RPMI8226 (cell line): ENCODE measurements around the gene C9orf57.
"Not testable (repeated sequence)": the region's sequence is repeated elsewhere in the genome, so short reads cannot be mapped to it uniquely, and the experiment has no call there.

Experiments used
- DNase-seq: peaks from one replicate; pipeline ENCODE4 v3.0.0-alpha.2; 2015

The C9orf57 gene

GRCh38 chr9:72060513-72060912, at the start of gene C9orf57:
Gene C9orf57, minus strand, starts transcription at chr9:72060613. Its CDS starts 1,282 bp downstream, at chr9:72059331.
- DNase-seq, result no peak

DNA sequence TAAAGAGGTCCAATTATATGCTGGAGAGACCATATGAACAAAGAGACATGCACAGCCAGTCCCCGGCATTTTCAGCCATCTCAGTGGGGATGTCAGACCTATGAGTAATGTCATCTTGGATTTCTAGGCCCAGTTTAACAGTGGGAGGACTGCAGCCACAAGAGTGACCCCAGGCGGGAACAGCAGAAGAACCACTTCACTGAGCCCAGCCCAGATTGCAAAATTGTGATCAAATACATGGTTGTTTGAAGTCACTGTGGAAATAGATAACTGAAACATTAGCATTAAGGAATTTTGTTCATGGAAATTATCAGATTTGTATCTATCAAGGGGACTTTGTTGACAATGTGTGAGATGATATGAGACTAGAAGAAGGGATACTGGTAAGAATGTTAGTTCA, 42.1 kb upstream of the C9orf57 start:
- DNase-seq, result no peak

DNA sequence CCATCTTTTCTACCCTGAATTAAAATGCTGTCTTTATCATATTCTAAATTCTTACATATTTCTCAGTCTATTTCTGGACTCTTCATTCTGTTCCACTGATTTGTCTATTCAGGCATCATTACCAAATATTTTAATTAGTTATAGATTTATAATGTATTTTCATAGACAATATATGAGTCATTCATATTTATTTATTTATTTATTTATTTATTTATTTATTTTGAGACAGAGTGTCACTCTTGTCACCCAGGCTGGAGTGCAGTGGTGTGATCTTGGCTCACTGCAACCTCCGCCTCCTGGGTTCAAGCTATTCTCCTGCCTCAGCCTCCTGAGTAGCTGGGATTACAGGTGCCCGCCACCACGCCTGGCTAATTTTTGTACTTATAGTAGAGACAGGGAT, 35.1 kb upstream of the C9orf57 start:
- not testable (repeated sequence) for DNase-seq

- no peak for DNase-seq
Observed at GRCh38 chr9:72092820-72093219, 32.4 kb upstream of the C9orf57 start.

DNA sequence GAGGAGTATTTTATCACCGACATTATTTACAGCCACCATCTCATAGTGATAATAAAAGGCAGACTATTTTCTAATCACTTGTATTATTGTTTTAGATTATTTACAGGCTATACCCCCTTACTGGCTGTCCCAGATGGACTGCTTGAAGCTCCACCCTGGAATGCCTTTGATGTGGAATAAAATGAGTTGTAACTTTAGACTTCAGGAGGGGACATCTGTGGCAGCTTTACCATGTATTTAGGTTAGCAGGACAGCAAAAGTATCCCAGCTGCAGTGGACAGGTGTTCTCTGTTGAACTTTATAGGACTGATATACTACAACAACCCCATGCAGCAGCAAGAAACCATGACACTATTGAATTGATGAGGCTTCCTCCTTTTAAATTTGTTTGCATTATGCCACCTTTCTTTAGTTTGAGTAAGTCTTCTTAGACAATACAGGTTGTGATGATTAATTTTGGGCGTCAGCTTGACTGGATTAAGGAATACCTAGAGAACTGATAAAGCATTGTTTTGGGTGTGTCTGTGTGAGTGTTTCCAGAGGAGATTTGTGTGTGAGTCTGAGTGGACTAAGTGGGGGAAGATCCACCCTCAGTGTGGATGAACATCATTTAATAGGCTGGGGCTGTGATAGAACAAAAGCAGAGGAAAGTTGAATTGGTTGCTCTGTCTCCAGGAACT, 29.2 kb upstream of the C9orf57 start:
- no peak for DNase-seq

DNA sequence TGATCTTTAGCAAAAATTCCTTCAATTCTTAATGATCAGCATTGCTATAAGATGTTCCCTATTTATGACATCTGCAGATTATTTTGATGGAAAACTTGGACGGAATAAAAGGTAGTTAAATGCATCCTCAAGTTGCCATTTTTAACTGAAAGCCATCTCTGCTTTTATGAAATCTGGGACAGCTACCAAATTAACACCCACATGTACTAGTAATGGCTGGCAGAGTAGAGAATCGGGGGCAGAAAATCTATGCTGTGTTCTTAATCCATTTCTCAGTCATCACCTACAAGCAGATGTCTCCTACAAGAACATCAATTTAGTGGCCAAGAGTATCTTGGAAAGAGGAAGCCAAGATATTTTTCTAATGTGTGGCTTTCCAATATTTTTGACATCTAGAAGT, 22.1 kb upstream of the C9orf57 start:
- DNase-seq, result no peak

DNA sequence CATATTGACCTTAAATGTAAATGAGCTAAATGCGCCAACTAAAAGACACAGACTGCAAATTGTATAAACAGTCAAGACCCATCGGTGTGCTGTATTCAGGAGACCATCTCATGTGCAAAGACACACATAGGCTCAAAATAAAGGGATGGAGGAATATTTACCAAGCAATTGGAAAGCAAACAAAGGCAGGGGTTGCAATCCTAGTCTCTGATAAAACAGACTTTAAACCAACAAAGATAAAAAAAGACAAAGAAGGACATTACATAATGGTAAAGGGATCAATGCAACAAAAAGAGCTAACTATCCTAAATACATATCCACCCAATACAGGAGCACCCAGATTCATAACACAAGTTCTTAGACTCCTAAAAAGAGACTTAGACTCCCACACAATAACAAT, 14.3 kb upstream of the C9orf57 start:
- DNase-seq, result not testable (repeated sequence)

- no peak for DNase-seq
Observed at GRCh38 chr9:72065076-72065475, 4.7 kb upstream of the C9orf57 start.

- DNase-seq, result no peak
Observed at GRCh38 chr9:72052122-72052521, 8.3 kb downstream of the C9orf57 start.

DNA sequence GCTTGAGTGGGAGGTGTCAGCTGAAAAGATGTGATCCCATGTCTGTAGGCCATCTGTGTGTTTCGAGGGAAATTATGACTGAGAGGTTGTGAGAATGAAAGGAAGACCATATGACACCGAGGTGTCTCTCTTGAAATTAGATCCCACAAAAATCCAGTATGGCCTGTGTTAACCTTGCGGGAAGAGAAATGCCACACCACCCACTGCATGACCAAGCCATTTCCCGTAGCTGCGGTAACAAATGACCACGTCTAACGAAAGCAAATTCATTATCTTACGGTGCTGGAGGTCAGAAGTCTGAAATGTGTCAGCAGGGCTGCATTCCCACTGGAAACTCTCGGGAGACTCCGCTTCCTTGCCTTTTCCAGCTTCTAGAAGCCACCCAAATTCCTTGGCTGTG, 11.6 kb downstream of the C9orf57 start:
- no peak for DNase-seq

- peak; percentile 10 for DNase-seq
Observed at GRCh38 chr9:72046630-72047456, 13.6 kb downstream of the C9orf57 start.

- no peak for DNase-seq
Observed at GRCh38 chr9:72044095-72044494, 16.3 kb downstream of the C9orf57 start.

DNA sequence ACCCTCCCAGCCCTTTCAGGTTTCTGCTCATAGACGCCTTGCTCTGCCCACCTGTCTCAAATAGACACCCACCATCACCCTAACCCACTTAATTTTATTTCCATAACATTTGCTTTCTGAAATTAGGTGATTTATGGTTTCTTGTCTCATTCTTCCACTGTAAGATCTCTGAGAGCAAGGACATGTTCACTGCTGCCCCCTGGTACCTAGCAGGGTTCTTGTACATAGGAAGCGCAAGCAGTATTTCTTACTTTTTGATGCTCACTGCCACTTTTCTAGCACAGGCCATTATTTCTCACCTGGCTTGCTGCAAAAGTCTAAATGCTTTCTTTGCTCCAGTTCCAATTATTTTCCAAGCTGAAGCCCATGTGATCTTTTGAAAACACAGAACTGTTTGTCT, 16.8 kb downstream of the C9orf57 start:
- DNase-seq, result no peak

DNA sequence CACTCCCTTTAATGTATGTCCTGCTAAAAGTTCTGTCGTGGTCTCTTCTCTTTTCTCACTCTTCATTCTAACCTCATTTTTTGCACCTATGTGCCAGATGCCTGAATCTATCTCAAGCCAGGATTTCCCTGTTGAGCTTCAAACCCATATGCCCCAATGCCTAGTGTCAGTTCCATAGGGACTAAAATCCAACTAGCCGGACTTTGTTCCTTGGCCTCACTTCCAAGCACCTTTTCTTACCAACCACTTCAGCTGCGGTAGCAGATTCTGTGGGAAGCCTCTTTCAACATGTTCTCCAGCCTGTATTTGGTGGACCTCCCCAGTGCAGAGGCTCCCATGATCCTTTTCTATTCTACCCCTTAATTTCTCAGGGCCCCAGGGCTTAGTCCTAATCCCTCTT, 17.5 kb downstream of the C9orf57 start:
- no peak for DNase-seq

DNA sequence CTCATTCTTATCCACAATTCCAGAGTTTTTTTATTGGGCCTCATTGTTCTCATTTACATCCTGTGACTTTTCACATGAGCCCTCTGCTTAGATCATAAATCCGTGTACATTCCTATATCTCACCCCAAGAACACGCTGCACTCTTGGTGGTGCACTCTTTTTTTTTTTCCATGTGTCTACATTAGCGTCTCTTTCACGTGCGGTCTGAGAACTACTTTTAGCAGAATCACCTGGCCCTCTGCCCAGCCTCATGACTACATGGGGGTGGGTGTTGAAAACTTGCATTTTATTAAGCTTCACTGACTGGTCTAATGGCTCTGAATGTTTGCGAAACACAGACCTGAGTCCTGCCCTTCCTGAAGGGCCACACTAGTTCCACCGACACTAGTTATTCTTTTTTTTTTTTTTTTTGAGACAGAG, 18.6 kb downstream of the C9orf57 start:
- DNase-seq, result peak; percentile 71

DNA sequence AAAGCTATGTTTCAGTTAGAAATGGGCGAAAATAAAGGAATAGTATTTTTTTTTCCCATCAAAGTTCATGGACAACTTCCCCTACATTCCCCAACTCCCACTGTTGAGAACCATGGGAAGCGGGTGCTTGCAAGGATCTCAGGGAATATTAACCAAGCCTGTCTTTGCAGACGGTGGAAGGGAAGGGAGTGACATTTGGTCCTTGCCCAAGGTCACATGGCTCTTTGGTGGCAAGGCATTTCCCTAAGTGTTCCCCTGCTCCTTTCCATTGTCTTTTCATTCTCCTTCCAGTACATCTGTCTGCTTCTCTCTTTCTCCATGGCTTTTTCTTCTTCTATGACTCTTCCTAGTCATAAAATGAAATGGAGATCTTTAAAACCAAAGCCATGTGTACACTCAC, 19.0 kb downstream of the C9orf57 start:
- no peak for DNase-seq

- DNase-seq, result no peak
Observed at GRCh38 chr9:72039532-72039931, 20.9 kb downstream of the C9orf57 start.

DNA sequence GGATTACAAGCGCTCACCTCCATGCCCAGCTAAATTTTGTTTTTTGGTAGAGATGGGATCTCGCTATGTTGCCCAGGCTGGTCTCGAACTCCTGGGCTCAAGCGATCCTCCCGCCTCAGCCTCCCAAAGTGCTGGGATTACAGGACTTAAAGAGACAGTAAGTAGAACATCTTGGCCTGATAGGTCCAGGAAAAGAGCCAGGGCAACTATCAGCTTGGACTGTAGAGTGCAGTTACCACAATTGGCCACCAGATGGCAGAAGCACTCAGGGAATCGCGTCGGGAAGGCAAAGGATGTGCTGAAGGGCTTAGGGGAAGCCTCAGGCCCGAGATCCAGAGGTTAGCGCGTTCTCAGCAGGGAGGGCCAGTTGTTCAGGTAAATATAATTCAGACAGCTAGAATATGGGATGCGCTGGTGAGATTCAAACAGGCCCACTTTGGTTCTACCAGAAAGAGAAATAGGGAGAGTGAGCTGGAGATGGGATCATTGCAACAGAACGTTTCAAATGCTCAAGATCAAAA, 21.5 kb downstream of the C9orf57 start:
- DNase-seq, result peak; percentile 57

DNA sequence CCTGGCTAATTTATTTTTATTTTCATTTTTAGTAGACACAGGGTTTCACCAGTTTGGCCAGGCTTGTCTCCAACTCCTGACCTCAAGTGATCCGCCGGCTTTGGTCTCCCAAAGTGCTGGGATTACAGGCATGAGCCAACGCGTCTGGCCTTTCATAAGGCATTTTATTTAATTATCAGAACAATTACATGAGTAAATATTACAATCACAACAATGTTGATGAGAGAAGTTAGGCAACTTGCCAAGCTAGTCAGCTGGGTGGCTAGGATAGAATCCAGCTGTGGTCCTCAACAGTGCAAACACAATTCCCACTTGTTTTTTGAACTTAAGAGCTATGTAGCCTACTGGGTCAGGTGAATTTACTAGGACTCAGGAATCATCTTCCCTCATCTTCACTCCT, 22.0 kb downstream of the C9orf57 start:
- no peak for DNase-seq

DNA sequence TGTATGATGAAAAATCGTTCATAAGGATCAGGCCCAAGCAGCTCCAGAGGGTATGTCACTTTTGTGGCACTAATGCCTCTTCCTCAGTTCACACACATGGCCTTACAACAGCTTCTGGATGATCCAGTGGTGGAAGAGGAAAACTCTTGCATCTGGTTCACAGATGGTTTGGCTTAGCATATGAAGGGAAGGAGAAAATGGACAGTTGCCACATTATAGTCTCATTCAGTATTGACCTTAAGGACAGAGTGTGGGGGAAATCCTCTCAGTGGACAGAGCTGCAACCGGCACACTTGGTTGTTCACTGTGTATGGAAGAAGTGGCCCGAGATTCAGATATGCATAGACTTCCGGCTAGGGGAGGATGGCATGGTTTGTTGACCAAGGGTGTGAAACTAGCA, 22.8 kb downstream of the C9orf57 start:
- no peak for DNase-seq

DNA sequence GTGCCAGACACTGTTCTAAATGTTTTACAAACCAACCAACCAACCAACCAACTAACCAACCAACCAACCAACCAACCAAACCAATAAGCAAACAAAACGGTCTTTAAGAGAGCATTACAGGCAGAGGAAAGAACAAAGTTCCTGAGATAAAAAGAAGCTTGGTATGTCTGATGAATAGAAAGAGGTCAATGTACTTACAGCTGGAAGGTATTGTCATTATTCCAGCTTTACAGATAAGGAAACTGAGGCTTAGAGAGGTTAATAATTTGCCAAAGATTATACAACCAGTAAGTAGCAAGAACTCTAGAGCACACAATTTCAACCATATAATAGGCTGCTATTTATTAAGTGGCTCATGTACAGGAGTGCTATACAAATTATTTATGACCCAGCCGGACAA, 29.6 kb downstream of the C9orf57 start:
- DNase-seq, result no peak

DNA sequence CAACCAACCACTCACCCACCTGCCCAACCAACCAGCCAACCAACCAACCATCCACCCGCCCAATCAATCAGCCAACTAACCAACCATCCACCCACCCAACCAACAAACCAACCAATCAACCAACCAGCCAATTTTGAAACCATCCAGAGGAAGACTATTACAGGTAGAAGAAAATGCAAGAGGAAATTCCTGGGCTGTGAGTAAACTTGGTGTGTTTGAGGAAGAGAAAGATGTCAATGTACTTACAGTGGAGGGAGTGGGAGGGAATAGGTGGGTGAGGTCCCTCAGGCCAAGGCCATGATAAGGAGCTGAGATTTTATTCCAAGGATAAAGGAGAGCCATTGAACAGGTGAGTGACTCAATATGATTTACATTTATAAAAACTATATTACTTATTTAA, 30.4 kb downstream of the C9orf57 start:
- no peak for DNase-seq

DNA sequence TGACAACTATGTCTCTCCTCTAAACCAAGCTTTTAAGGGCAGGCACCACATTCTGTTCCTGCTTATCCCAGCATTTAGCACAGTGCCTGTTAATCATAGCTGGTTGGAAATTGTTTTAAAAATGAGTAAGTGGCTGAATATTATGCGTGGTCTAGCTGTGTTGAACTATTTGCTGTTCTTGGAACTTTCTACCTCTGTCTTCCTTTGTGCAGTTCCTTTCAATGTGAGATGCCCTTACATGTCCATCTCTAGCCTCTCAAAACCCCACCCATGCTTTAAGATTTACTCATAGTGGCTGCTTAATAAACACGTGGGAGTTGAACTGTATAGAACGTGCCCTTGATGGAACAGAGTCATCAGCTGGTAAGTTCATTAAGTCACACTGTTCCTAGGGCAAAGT, 34.5 kb downstream of the C9orf57 start:
- no peak for DNase-seq

- DNase-seq, result no peak
Observed at GRCh38 chr9:72023596-72023995, 36.8 kb downstream of the C9orf57 start.
